ENCODE results near the gene TMEM167A.

GRCh38 chr5:83099445-83099844 is 22.3 kb upstream of the TMEM167A start:
- TF ChIP-seq SUZ12 (IDR thresholded peaks at IDR 0.05; ENCODE audit: extremely low read depth, insufficient read depth, insufficient read length) (no peak), YY1 (IDR thresholded peaks at IDR 0.05; ENCODE audit: insufficient read depth, insufficient read length) (no peak)
